HL-60 (cell line): ENCODE measurements around the gene NAPEPLD.
"Not testable (repeated sequence)": the region's sequence is repeated elsewhere in the genome, so short reads cannot be mapped to it uniquely, and the experiment has no call there.

ENCODE experiments used
- DNase-seq, 2 experiments: peaks; one replicate each; pipeline ENCODE4 v3.0.0-alpha.2; 2010 to 2020; ENCODE audit warnings: low read depth in 1 of 2, low spot score in 1 of 2
- H3K27ac ChIP-seq: fragments of 250-450 bp; sonication (Bioruptor Pico); replicated peaks from 2 replicates; pipeline ENCODE4 v1.5.1; 2020; ENCODE audit warnings: mild to moderate bottlenecking, moderate library complexity
- H3K27me3 ChIP-seq: fragments of 250-450 bp; sonication (Bioruptor Pico); 2 replicates; pipeline ENCODE4 v1.5.1; 2021; ENCODE audit warnings: mild to moderate bottlenecking, moderate library complexity; ENCODE audit not compliant: insufficient read depth, poor library complexity, severe bottlenecking
- H3K4me3 ChIP-seq: replicated peaks from 2 replicates; pipeline ENCODE4 v1.5.1; 2011; ENCODE audit warnings: mild to moderate bottlenecking, control low read depth, low read length; ENCODE audit not compliant: insufficient read depth
- CTCF ChIP-seq: IDR thresholded peaks from one replicate; pipeline ENCODE4 v1.5.1; 2011; ENCODE audit warnings: low read length, control low read depth, inconsistent platforms; ENCODE audit not compliant: insufficient read depth
- GABPA ChIP-seq: IDR thresholded peaks from 2 replicates; pipeline ENCODE4 v1.6.1; 2012; ENCODE audit warnings: low read depth
- POLR2AphosphoS5 ChIP-seq: IDR thresholded peaks from 2 replicates; pipeline ENCODE4 v1.6.1; 2012; ENCODE audit warnings: low read depth
- REST ChIP-seq: IDR thresholded peaks from 2 replicates; pipeline ENCODE4 v1.6.1; 2012; ENCODE audit warnings: low read depth; ENCODE audit not compliant: insufficient replicate concordance
- SPI1 ChIP-seq: IDR thresholded peaks from 2 replicates; pipeline ENCODE4 v1.6.1; 2012; ENCODE audit warnings: low read depth, mild to moderate bottlenecking, borderline replicate concordance

The NAPEPLD gene

DNA sequence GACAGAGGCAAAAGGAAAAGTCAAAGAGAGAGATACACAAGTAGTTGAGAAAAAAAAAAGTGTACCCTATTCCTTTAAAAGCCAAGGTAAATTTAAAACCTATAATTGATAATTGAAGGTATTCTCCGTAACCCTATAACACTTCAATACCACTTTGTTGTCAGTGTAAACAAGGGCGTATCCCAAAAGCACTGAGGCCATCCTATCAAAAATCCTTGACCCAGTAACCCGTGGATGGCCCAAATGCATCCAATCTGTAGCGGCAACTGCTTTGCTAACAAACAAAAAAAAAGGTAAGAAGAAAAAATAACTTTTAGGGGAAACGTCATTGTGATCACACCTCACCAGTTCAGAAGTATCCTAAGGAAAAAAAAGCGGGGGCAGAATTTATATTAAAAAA, 5.1 kb upstream of the NAPEPLD start:
- Histone ChIP-seq H3K27me3 (no peaks in the 10 kb centered on the region), H3K27ac (no peak overlapping the region), H3K4me3 (no peak overlapping the region)
- no peak for DNase-seq
- TF ChIP-seq CTCF = no peak
- no peak for TF ChIP-seq SPI1
- TF ChIP-seq REST = no peak
- no peak for TF ChIP-seq GABPA
- no peak for TF ChIP-seq POLR2AphosphoS5

GRCh38 chr7:103152744-103153617, 4.1 kb upstream of the NAPEPLD start:
- H3K27me3 ChIP-seq, DNase-seq, H3K4me3 ChIP-seq, H3K27ac ChIP-seq: not testable (repeated sequence)

GRCh38 chr7:103151993-103152676, 3.2 kb upstream of the NAPEPLD start:
- H3K27ac ChIP-seq, DNase-seq, H3K27me3 ChIP-seq: not testable (repeated sequence)

GRCh38 chr7:103150192-103150591, 1.3 kb upstream of the NAPEPLD start:
- no peak for TF ChIP-seq GABPA
- TF ChIP-seq SPI1 = no peak
- TF ChIP-seq CTCF = no peak
- no peak for TF ChIP-seq POLR2AphosphoS5
- TF ChIP-seq REST = no peak
- Histone ChIP-seq H3K27me3 (no peaks in the 10 kb centered on the region), H3K27ac (no peak overlapping the region; the same call in 1 of the 2 replicates), H3K4me3 (no peak overlapping the region)
- DNase-seq = no peak

More at GRCh38 chr7:103151993-103152676, 3.2 kb upstream of the NAPEPLD start:
- H3K4me3 ChIP-seq = not testable (repeated sequence)
